ENCODE data around the gene ERAP2.

- TF ChIP-seq YY1 (IDR thresholded peaks at IDR 0.05; ENCODE audit: insufficient read depth, insufficient read length), result no peak
- no peak for TF ChIP-seq ZNF274 (IDR thresholded peaks at IDR 0.05; ENCODE audit: low read depth, low read length)
- no peak for TF ChIP-seq SUZ12 (IDR thresholded peaks at IDR 0.05; ENCODE audit: extremely low read depth, insufficient read depth, insufficient read length)
Measured at GRCh38 chr5:96968074-96968473, 91.8 kb downstream of the ERAP2 start.
